K562 (cell line): ENCODE results near the gene YBX3.

Source experiments
- ATF7 ChIP-seq: fragments of 450-650 bp; IDR thresholded peaks from 2 replicates; pipeline ENCODE4 v1.7.1; 2014; ENCODE audit warnings: mild to moderate bottlenecking, moderate library complexity
- CBX2 ChIP-seq: fragments of 200-600 bp; sonication (generic); IDR thresholded peaks from one replicate; pipeline ENCODE4 v1.6.1; 2012; ENCODE audit warnings: mild to moderate bottlenecking, low read length, inconsistent platforms; ENCODE audit not compliant: insufficient read depth, poor library complexity, severe bottlenecking
- CEBPB ChIP-seq: fragments of 450-650 bp; IDR thresholded peaks from 2 replicates; pipeline ENCODE4 v1.6.1; 2016; ENCODE audit warnings: missing genetic modification characterization, missing compliant biosample characterization
- CHAMP1 ChIP-seq: fragments of 450-650 bp; IDR thresholded peaks from 2 replicates; pipeline ENCODE4 v1.6.1; 2016; ENCODE audit warnings: mild to moderate bottlenecking
- CREB3 ChIP-seq: fragments of 450-650 bp; conservative IDR thresholded peaks from 2 replicates; pipeline ENCODE4 v1.6.1; 2016; ENCODE audit warnings: missing genetic modification characterization, low read depth, mild to moderate bottlenecking, missing compliant biosample characterization, moderate library complexity
- NCOA4 ChIP-seq: fragments of 450-650 bp; IDR thresholded peaks from 2 replicates; pipeline ENCODE4 v1.6.1; 2018; ENCODE audit warnings: mild to moderate bottlenecking; ENCODE audit not compliant: partially characterized antibody
- PHF20 ChIP-seq: fragments of 450-650 bp; IDR thresholded peaks from 2 replicates; pipeline ENCODE4 v1.6.1; 2018; ENCODE audit not compliant: partially characterized antibody
- TAF1 ChIP-seq: IDR thresholded peaks from 2 replicates; pipeline ENCODE4 v1.6.1; 2011; ENCODE audit warnings: mild to moderate bottlenecking, low read length, moderate library complexity; ENCODE audit not compliant: insufficient read depth, control insufficient read depth, severe bottlenecking; ENCODE audit errors: extremely low read depth
- TAF15 ChIP-seq: fragments of 200-400 bp; formaldehyde crosslinking; IDR thresholded peaks from 2 replicates; pipeline ENCODE4 v1.6.1; 2017; ENCODE audit warnings: mild to moderate bottlenecking, low read depth, low read length, moderate library complexity

- no peak for TF ChIP-seq CHAMP1
- TF ChIP-seq NCOA4 = no peak
- no peak for TF ChIP-seq CBX2
- no peak for TF ChIP-seq CEBPB (tag)
- TF ChIP-seq ATF7 = no peak
- no peak for TF ChIP-seq TAF1
- no peak for TF ChIP-seq PHF20
- TF ChIP-seq TAF15 = no peak
- no peak for TF ChIP-seq CREB3 (tag)
These were observed 61.8 kb downstream of the YBX3 start for GRCh38 chr12:10661338-10661737.
